HCT116 (cell line): ENCODE data around the gene NKX6-2. TPM values are rescaled to one million over a fixed set of nuclear protein-coding genes. Genes with fewer than 3 reads are reported as not detected.

ENCODE experiments used
- ATAC-seq: fragments of 200-7000 bp; cut with Tn5 transposase; 2 replicates; pipeline ENCODE4 v1.9.1; 2020; ENCODE audit warnings: mild to moderate bottlenecking, moderate library complexity
- BruUV-seq: library from RNA; stranded (reverse); fragments of 400-500 nt; replicated peaks from 2 replicates; lab custom pipeline; 2021; lab: Mats Ljungman, UMichigan
- CTCF ChIA-PET: fragments of 300-600 bp; sonication (Branson Sonifier 250); formaldehyde crosslinking; loops from one replicate; lab custom pipeline; 2021; ENCODE audit warnings: antibody characterized with exemption; lab: Charles Lee
- POLR2A ChIA-PET: fragments of 300-600, 350-600 bp; sonication (Branson Sonifier 250); formaldehyde crosslinking; loops from one replicate; lab custom pipeline; 2021; ENCODE audit warnings: antibody characterized with exemption; lab: Charles Lee
- RAD21 ChIA-PET, 2 experiments: fragments of 300-600 bp; sonication (Branson Sonifier 250); formaldehyde crosslinking; loops; one replicate each; lab custom pipeline; 2023; ENCODE audit warnings: low total read pairs in 2 of 2; ENCODE audit not compliant: uncharacterized antibody in 2 of 2, unreplicated experiment in 2 of 2, low non-redundant PET in 1 of 2; lab: Charles Lee
- DNase-seq: peaks from one replicate; pipeline ENCODE4 v3.0.0-alpha.2; 2010; ENCODE audit warnings: low read depth, low spot score
- H2AFZ ChIP-seq: fragments of 200-600 bp; shearing (Covaris generic), sonication (generic); 2 replicates; pipeline ENCODE4 v1.6.1; 2017; ENCODE audit warnings: low read depth, mixed run types, mixed read lengths, antibody characterized with exemption, low read length; ENCODE audit not compliant: poor library complexity, severe bottlenecking
- H3K27ac ChIP-seq: 2 replicates; pipeline ENCODE4 v1.5.1; 2012; ENCODE audit warnings: low read depth, low read length
- H3K27me3 ChIP-seq: fragments of 200-600 bp; sonication (generic); 2 replicates; pipeline ENCODE4 v1.6.1; 2016; ENCODE audit warnings: mixed run types, low read length, mixed read lengths; ENCODE audit not compliant: insufficient read depth
- H3K36me3 ChIP-seq, 2 experiments: fragments of 200-500 bp in 1 of 2; fragments of 200-600 bp in 1 of 2; sonication (Bioruptor generic) in 1 of 2; sonication (generic) in 1 of 2; 2 replicates each; pipeline versions ENCODE4 v1.5.1 to v1.6.1; 2014 to 2016; ENCODE audit warnings: low read length in 2 of 2, inconsistent platforms in 1 of 2, mixed read lengths in 1 of 2, mixed run types in 1 of 2; ENCODE audit not compliant: insufficient read depth in 2 of 2, control insufficient read depth in 1 of 2
- H3K4me1 ChIP-seq, 2 experiments: fragments of 200-600 bp in 1 of 2; sonication (generic) in 1 of 2; 2 replicates each; pipeline versions ENCODE4 v1.5.1 to v1.6.1; 2012 to 2017; ENCODE audit warnings: low read length in 2 of 2, inconsistent platforms in 1 of 2, mild to moderate bottlenecking in 1 of 2, mixed read lengths in 1 of 2, mixed run types in 1 of 2, moderate library complexity in 1 of 2; ENCODE audit not compliant: insufficient read depth in 2 of 2, control insufficient read depth in 1 of 2
- H3K4me2 ChIP-seq: fragments of 200-600 bp; sonication (generic); 2 replicates; pipeline ENCODE4 v1.6.1; 2017; ENCODE audit warnings: mixed run types, low read length, mixed read lengths
- H3K4me3 ChIP-seq, 2 experiments: fragments of 200-600 bp in 1 of 2; sonication (generic) in 1 of 2; replicated peaks in 1 of 2; 2 replicates each; pipeline ENCODE4 v1.5.1; 2011 to 2016; ENCODE audit warnings: low read length in 2 of 2, control low read depth in 1 of 2, low read depth in 1 of 2, mild to moderate bottlenecking in 1 of 2, mixed read lengths in 1 of 2, mixed run types in 1 of 2
- H3K79me2 ChIP-seq: fragments of 200-600 bp; sonication (generic); 2 replicates; pipeline ENCODE4 v1.6.1; 2017; ENCODE audit warnings: mild to moderate bottlenecking, mixed run types, low read length, moderate library complexity, mixed read lengths; ENCODE audit not compliant: insufficient read depth
- H3K9ac ChIP-seq: fragments of 200-600 bp; sonication (generic); 2 replicates; pipeline ENCODE4 v1.6.1; 2016; ENCODE audit warnings: low read length, mixed read lengths
- H3K9me2 ChIP-seq: fragments of 200-600 bp; sonication (generic), shearing (Covaris generic); 2 replicates; pipeline ENCODE4 v1.6.1; 2017; ENCODE audit warnings: mixed run types, mild to moderate bottlenecking, moderate library complexity; ENCODE audit not compliant: insufficient read depth
- H3K9me3 ChIP-seq, 2 experiments: fragments of 200-500 bp in 1 of 2; fragments of 200-600 bp in 1 of 2; sonication (Bioruptor generic) in 1 of 2; sonication (generic) in 1 of 2; 2 replicates each; pipeline ENCODE4 v1.6.1; 2014 to 2017; ENCODE audit warnings: low read length in 2 of 2, mixed read lengths in 2 of 2, inconsistent platforms in 1 of 2, low read depth in 1 of 2, mild to moderate bottlenecking in 1 of 2, mixed run types in 1 of 2, moderate library complexity in 1 of 2; ENCODE audit not compliant: control insufficient read depth in 1 of 2, insufficient read depth in 1 of 2
- H4K20me1 ChIP-seq: fragments of 200-600 bp; sonication (generic), shearing (Covaris generic); 2 replicates; pipeline ENCODE4 v1.6.1; 2017; ENCODE audit warnings: mixed run types, mild to moderate bottlenecking, moderate library complexity; ENCODE audit not compliant: insufficient read depth
- CBX3 ChIP-seq: IDR thresholded peaks from 2 replicates; pipeline ENCODE4 v1.6.1; 2012; ENCODE audit warnings: low read depth
- ELF1 ChIP-seq: IDR thresholded peaks from 2 replicates; pipeline ENCODE4 v1.6.1; 2012; ENCODE audit warnings: low read depth, borderline replicate concordance
- EZH2 ChIP-seq: fragments of 200-600 bp; sonication (generic); IDR thresholded peaks from 2 replicates; pipeline ENCODE4 v1.6.1; 2017; ENCODE audit warnings: antibody characterized with exemption, mixed run types
- EZH2phosphoT487 ChIP-seq: fragments of 200-600 bp; IDR thresholded peaks from 2 replicates; pipeline ENCODE4 v1.6.1; 2018; ENCODE audit warnings: antibody characterized with exemption, borderline replicate concordance
- JUND ChIP-seq: IDR thresholded peaks from 2 replicates; pipeline ENCODE4 v1.6.1; 2012
- POLR2A ChIP-seq: IDR thresholded peaks from 2 replicates; pipeline ENCODE4 v1.7.0; 2011; ENCODE audit warnings: borderline replicate concordance; ENCODE audit not compliant: insufficient read depth, insufficient read length; ENCODE audit errors: extremely low read depth
- POLR2AphosphoS5 ChIP-seq: IDR thresholded peaks from 2 replicates; pipeline ENCODE4 v1.6.1; 2011; ENCODE audit warnings: mild to moderate bottlenecking, low read depth, low read length, moderate library complexity
- RAD21 ChIP-seq: IDR thresholded peaks from 2 replicates; pipeline ENCODE4 v1.6.1; 2012; ENCODE audit warnings: low read depth, mild to moderate bottlenecking
- SIN3A ChIP-seq: IDR thresholded peaks from 2 replicates; pipeline ENCODE4 v1.6.1; 2012; ENCODE audit warnings: low read depth
- SRF ChIP-seq: IDR thresholded peaks from 2 replicates; pipeline ENCODE4 v1.6.1; 2012; ENCODE audit warnings: low read depth
- intact Hi-C: fragments of 100-400 bp; cut with micrococcal nuclease; formaldehyde crosslinking; loops from 2 replicates; pipeline ENCODE4 v1.10.0; 2022
- total RNA-seq: library from RNA; stranded (reverse); gene quantifications from one replicate; pipeline ENCODE4 v1.2.1, GENCODE V29; 2021; ENCODE audit not compliant: unreplicated experiment
- TF ChIP-seq, protein P1 (sequence below): IDR thresholded peaks from 2 replicates; pipeline ENCODE4 v1.6.1; 2011; ENCODE audit warnings: mild to moderate bottlenecking, low read length, moderate library complexity; ENCODE audit not compliant: insufficient replicate concordance; ENCODE audit errors: extremely low read depth
- TF ChIP-seq, protein P2 (sequence below), 3 experiments: fragments of 200-600 bp in 1 of 3; sonication (generic) in 1 of 3; IDR thresholded peaks in 2 of 3; conservative IDR thresholded peaks in 1 of 3; 2 replicates each; pipeline ENCODE4 v1.5.1; 2012 to 2017; ENCODE audit warnings: low read depth in 2 of 3, low read length in 2 of 3, antibody characterized with exemption in 1 of 3, borderline replicate concordance in 1 of 3, control low read depth in 1 of 3, mild to moderate bottlenecking in 1 of 3, mixed read lengths in 1 of 3, mixed run types in 1 of 3, moderate library complexity in 1 of 3; ENCODE audit not compliant: insufficient read depth in 1 of 3

NKX6-2 gene
- total RNA-seq, 1 experiment from 2014 or later: not detected

DNA sequence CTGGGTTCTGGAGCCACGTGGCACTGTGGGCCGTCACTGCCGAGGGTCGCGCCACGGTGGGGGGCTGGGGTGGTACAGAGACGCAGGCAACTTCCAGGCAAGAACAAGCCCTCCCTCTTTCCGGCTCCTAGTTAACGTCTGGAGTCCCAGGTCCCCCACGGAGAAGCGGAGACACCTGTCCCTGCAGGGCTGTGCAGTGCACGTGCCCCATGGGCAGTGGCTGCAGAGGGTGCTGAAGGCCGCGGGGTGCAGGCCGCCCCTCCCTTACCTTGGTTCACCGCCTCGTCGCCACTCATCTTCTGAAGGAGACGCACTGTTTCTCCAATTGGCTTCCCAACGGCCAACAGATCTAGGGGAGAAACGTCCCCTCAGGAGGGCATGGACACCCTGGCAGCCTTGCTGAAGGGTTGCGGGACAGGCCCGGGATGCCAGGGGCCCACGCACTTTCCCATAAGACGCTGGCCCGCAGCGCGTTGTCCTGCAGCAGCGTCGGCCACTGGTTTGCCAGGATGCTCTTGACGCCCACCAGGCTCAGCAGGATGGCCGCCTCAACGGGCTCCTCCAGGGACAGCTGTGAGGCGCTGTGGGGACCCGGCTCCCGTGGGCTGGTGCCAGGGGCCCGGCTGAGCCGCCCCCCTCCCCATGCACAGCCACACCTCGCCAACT, 24.3 kb upstream of the NKX6-2 start:
- BruUV-seq: no TSS peak
- ChIA-PET RAD21 (no interaction called here), POLR2A (no interaction called here), CTCF (no interaction called here)
- no peak overlapping the region for H3K27ac ChIP-seq
- H3K9me3 ChIP-seq: no peaks in the 10 kb centered on the region
- no peak overlapping the region for H3K4me3 ChIP-seq
- DNase-seq: no peak
- no peaks in the 10 kb centered on the region for H3K4me1 ChIP-seq
- H2AFZ ChIP-seq: no peak overlapping the region
- TF ChIP-seq, protein P1, sequence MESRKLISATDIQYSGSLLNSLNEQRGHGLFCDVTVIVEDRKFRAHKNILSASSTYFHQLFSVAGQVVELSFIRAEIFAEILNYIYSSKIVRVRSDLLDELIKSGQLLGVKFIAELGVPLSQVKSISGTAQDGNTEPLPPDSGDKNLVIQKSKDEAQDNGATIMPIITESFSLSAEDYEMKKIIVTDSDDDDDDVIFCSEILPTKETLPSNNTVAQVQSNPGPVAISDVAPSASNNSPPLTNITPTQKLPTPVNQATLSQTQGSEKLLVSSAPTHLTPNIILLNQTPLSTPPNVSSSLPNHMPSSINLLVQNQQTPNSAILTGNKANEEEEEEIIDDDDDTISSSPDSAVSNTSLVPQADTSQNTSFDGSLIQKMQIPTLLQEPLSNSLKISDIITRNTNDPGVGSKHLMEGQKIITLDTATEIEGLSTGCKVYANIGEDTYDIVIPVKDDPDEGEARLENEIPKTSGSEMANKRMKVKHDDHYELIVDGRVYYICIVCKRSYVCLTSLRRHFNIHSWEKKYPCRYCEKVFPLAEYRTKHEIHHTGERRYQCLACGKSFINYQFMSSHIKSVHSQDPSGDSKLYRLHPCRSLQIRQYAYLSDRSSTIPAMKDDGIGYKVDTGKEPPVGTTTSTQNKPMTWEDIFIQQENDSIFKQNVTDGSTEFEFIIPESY: no peak
- no peaks in the 10 kb centered on the region for H3K79me2 ChIP-seq
- no peaks in the 10 kb centered on the region for H3K27me3 ChIP-seq
- intact Hi-C loops: no loop called here
- H3K9ac ChIP-seq: no peak overlapping the region
- H3K4me2 ChIP-seq: no peak overlapping the region
- no peaks in the 10 kb centered on the region for H4K20me1 ChIP-seq
- no peaks in the 10 kb centered on the region for H3K9me2 ChIP-seq
- no peak for ATAC-seq
- H3K36me3 ChIP-seq: no peaks in the 10 kb centered on the region

DNA sequence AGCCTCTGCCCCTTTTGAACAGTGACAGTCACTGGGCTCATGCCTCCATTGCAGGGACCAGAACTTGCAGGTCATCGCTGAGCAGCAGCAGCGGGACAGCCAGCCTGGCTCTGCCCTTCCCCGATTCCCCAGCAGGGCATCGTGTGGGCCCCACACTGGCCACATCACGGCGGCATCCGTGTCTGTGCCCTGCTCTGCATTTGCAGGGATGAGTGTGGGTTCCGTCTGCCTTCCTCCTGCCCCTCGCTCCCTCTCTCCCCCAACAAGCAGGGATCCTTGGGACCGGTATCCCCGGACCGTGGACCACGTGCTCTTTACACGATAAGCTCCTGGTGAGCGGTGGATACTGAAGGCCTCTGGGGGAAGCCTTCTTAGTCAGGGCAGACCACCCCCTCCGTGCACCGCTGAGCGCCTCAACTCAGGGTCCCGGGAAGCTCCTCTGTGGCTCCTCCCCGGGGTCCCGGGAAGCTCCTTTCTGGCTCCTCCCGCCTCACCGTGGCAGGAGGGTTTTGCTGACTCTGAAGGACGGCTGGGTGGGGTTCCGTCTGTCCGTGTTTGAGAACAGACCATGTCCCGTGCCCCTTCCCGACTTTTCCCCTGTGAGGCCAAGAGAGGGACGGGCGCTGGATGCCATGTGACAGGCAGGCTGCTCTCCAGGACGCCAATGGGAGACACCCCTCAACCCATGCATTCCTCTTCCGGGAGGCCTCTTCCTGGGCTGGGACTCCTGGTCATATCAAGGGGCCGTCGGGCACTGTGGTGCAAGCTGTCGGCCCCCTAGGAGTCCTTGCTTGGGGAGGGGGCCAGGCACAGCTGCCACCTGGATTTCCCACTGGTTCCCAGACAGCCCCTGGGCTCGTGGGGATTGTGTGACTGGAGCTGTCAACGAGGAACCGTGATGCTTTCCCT, 23.5 kb upstream of the NKX6-2 start:
- H3K4me1 ChIP-seq: no peaks in the 10 kb centered on the region
- no peaks in the 10 kb centered on the region for H3K27me3 ChIP-seq
- H3K9me3 ChIP-seq: no peaks in the 10 kb centered on the region
- H4K20me1 ChIP-seq: no peaks in the 10 kb centered on the region
- no peak overlapping the region for H2AFZ ChIP-seq
- no peaks in the 10 kb centered on the region for H3K9me2 ChIP-seq
- no TSS peak for BruUV-seq
- H3K4me2 ChIP-seq: no peak overlapping the region
- ChIA-PET RAD21 (no interaction called here), POLR2A (no interaction called here), CTCF (no interaction called here)
- ATAC-seq (no peak), DNase-seq (no peak)
- H3K27ac ChIP-seq: no peak overlapping the region
- no peak overlapping the region for H3K9ac ChIP-seq
- H3K4me3 ChIP-seq: no peak overlapping the region
- no peaks in the 10 kb centered on the region for H3K36me3 ChIP-seq
- TF ChIP-seq EZH2phosphoT487 (no peak), POLR2AphosphoS5 (no peak), RAD21 (no peak), EZH2 (no peak), CBX3 (no peak), SIN3A (no peak), POLR2A (no peak), SRF (no peak), ELF1 (no peak), JUND (no peak)
- TF ChIP-seq, protein P2, sequence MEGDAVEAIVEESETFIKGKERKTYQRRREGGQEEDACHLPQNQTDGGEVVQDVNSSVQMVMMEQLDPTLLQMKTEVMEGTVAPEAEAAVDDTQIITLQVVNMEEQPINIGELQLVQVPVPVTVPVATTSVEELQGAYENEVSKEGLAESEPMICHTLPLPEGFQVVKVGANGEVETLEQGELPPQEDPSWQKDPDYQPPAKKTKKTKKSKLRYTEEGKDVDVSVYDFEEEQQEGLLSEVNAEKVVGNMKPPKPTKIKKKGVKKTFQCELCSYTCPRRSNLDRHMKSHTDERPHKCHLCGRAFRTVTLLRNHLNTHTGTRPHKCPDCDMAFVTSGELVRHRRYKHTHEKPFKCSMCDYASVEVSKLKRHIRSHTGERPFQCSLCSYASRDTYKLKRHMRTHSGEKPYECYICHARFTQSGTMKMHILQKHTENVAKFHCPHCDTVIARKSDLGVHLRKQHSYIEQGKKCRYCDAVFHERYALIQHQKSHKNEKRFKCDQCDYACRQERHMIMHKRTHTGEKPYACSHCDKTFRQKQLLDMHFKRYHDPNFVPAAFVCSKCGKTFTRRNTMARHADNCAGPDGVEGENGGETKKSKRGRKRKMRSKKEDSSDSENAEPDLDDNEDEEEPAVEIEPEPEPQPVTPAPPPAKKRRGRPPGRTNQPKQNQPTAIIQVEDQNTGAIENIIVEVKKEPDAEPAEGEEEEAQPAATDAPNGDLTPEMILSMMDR (IDR thresholded peaks at IDR 0.05 in 2 of 3, conservative IDR thresholded peaks at IDR 0.05 in 1 of 3; ENCODE audit: borderline replicate concordance in 1 of 3, insufficient read depth in 1 of 3, low read depth in 2 of 3, low read length in 2 of 3): no peak
- intact Hi-C loops: no loop called here
- H3K79me2 ChIP-seq: no peaks in the 10 kb centered on the region
